AG04449 (cell line): ENCODE results near the gene PGM2L1.

Experiments
- CTCF ChIA-PET: fragments of 350-600 bp; formaldehyde crosslinking; extraction: SDS; loops from one replicate; lab custom pipeline; 2021; ENCODE audit warnings: antibody characterized with exemption; lab: Yijun Ruan, JAX
- POLR2A ChIA-PET: fragments of 400-600, 350-600 bp; formaldehyde crosslinking; extraction: SDS; loops from one replicate; lab custom pipeline; 2020; ENCODE audit warnings: antibody characterized with exemption, inconsistent platforms; lab: Yijun Ruan, JAX
- DNase-seq: peaks from one replicate; pipeline ENCODE4 v3.0.0-alpha.2; 2010; ENCODE audit warnings: low read depth, low spot score
- H3K4me3 ChIP-seq: 2 replicates; pipeline ENCODE4 v1.5.1; 2011; ENCODE audit warnings: low read depth, mild to moderate bottlenecking, control low read depth, low read length
- TF ChIP-seq, protein P1 (sequence below): IDR thresholded peaks from one replicate; pipeline ENCODE4 v1.5.1; 2011; ENCODE audit warnings: mild to moderate bottlenecking, moderate library complexity, low read length, control low read depth, inconsistent platforms; ENCODE audit not compliant: insufficient read depth; ENCODE audit errors: missing control alignments

The PGM2L1 gene

DNA sequence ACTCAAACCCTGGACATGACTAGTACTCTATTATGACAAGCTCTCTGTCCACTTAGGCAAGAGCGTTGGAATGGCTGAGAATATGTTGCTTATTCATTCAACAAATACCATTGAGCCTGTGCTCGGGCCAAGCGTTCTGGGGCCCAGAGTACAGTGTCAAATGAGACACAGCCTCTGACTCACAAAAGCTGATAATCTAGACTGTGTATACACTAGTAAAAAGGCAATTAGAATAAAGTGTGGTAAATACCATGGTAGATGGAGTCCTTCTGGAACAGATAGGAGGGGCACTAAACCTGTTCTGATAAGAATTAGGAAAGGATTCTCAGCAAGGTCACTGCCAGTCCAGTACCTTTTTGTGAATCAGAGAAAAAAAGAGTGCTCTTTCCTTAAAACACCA is 44.4 kb upstream of the PGM2L1 start:
- DNase-seq: no peak
- TF ChIP-seq, protein P1, sequence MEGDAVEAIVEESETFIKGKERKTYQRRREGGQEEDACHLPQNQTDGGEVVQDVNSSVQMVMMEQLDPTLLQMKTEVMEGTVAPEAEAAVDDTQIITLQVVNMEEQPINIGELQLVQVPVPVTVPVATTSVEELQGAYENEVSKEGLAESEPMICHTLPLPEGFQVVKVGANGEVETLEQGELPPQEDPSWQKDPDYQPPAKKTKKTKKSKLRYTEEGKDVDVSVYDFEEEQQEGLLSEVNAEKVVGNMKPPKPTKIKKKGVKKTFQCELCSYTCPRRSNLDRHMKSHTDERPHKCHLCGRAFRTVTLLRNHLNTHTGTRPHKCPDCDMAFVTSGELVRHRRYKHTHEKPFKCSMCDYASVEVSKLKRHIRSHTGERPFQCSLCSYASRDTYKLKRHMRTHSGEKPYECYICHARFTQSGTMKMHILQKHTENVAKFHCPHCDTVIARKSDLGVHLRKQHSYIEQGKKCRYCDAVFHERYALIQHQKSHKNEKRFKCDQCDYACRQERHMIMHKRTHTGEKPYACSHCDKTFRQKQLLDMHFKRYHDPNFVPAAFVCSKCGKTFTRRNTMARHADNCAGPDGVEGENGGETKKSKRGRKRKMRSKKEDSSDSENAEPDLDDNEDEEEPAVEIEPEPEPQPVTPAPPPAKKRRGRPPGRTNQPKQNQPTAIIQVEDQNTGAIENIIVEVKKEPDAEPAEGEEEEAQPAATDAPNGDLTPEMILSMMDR: no peak
- no peak overlapping the region for H3K4me3 ChIP-seq
- ChIA-PET CTCF (interaction anchor here (0.6 to 23.0 kb wide), 5 partner anchors 10 to 1778 kb away, joined by 3 to 674 read pairs (median 5); partner anchors contain the start of gene PGM2L1), POLR2A (no interaction called here)

DNA sequence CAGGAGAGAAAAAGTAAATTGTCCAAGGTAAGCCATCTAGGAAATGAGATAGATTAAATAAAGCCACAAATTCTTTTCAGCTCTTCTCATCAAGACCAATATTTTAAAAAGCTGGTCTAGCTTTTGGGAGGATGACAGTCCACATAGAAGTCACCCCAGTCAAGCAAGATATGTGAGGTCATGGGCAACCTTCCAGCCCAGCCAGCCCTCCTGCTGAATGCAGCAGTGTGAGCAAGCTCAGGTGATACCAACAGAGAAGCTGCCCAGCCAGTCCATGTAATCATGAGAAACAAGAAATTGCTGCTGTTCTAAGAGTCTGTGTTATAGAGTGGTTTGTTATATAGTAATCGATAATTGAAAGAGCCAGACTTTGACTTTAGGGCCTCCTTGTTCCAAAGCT is 40.4 kb upstream of the PGM2L1 start:
- CTCF ChIA-PET: interaction anchor here (2.3 to 23.0 kb wide), 4 partner anchors 11 to 183 kb away, joined by 11 to 674 read pairs (median 26); no protein-coding TSS in a partner anchor
- no peak overlapping the region for H3K4me3 ChIP-seq
- no peak for DNase-seq
- TF ChIP-seq, protein P1: no peak
- POLR2A ChIA-PET: no interaction called here

DNA sequence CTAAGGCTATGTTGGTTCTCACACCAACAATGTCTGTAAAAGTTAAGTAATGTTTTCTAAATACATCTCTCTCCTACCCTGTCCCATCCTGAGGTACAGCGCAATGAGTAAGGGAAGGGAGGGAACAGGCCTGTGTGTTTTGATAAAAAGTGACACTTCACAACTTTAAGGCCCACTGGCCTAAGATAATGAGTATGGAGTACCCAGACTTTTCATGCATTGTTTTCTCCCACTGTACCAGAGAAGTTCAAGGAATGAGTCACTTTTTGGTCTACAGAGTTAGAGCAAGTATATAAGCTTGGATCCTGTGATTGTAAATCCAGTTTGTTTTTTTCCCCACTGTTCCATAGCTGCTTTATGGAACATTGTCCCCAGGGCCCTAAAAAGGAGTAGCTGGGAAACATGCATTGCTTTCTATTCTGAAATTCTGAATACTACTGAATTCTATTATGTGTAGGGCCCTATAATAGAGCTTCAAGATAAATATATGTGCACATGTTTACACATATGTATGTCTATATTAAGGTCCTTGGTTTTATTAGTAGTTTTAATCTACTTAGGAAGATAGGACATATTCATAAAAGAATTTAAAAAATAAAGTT is 39.3 kb upstream of the PGM2L1 start:
- ChIA-PET CTCF (interaction anchor here (1.0 to 23.0 kb wide), 8 partner anchors 8 to 302 kb away, joined by 3 to 674 read pairs (median 10); no protein-coding TSS in a partner anchor), POLR2A (no interaction called here)
- no peak overlapping the region for H3K4me3 ChIP-seq
- DNase-seq: no peak
- TF ChIP-seq, protein P1: no peak

DNA sequence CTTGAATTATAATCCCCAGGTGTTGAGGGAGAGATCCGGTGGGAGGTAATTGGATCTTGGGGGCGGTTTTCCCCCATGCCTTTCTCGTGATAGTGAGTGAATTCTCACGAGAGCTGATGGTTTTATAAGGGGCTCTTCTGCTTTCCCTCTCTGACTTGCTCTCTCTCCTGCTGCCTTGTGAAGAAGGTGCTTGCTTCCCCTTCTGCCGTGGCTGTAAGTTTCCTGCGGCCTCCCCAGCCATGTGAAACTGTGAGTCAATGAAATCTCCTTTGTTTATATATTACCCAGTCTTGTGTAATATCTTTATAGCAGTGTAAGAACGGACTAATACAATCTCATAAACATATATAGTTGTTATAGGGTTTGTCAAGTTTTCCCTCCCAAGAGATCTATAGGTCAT is 36.3 kb upstream of the PGM2L1 start:
- CTCF ChIA-PET: interaction anchor here (1.3 to 23.0 kb wide), 5 partner anchors 10 to 179 kb away, joined by 3 to 674 read pairs (median 17); no protein-coding TSS in a partner anchor
- H3K4me3 ChIP-seq: no peak overlapping the region
- no peak for DNase-seq
- TF ChIP-seq, protein P1: no peak
- POLR2A ChIA-PET: no interaction called here

DNA sequence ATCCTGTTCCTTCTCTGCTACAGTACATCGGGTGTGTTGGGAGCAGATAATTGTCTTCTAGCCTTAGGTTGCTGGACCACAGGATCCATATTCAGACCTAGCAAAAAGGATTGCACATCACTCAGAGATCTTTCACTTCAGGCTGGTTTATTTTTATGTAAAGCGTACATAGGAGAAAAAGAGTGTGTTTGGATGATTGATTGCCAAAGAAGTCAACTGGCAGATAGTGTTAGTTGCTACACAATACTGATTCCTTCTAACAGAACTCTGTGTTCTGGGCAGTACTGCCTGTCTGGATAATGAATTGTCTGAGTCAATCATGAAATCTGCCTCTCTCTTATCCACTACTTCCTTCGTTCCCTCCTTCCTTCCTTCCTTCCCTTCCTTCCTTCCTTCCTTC is 31.0 kb upstream of the PGM2L1 start:
- ChIA-PET CTCF (interaction anchor here (1.5 kb wide), 1 partner anchor 24 kb away, joined by 4 read pairs; no protein-coding TSS in a partner anchor), POLR2A (no interaction called here)
- DNase-seq: no peak
- TF ChIP-seq, protein P1: no peak
- no peak overlapping the region for H3K4me3 ChIP-seq

DNA sequence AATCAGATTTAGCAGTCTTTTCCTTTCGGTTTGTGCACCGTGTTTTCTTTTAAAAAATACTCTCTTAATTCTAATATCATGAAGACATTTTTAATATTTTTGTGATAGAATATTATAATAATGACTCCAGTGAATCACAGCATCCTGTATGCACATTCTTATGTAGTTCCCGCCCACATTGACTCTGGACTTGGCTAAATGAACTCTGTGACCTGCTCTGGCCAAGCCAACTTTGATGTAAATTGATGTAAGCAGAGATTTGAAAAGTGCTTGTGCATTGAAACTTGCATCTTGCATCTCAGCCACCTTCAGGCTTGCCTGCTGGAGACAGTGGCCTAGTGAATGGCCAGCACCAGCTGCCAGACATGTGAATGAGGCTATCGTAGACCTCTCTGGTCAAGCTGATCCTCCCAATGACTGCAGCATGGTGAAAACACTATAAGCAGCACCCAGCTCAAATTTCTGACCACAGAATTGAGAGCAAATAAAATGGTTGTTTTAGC is 29.2 kb upstream of the PGM2L1 start:
- no peak overlapping the region for H3K4me3 ChIP-seq
- TF ChIP-seq, protein P1: no peak
- ChIA-PET POLR2A (no interaction called here), CTCF (interaction anchor here (1.3 to 1.6 kb wide), 4 partner anchors 21 to 172 kb away, joined by 3 to 6 read pairs (median 5); no protein-coding TSS in a partner anchor)
- DNase-seq: no peak
